Ammon's horn (tissue), 1 donor: Measurements from ENCODE around the gene FKBP1A.

Source experiments
- DNase-seq: peaks from one replicate; pipeline ENCODE4 v3.0.0-alpha.2; 2016; ENCODE audit warnings: low spot score

Gene FKBP1A

DNA sequence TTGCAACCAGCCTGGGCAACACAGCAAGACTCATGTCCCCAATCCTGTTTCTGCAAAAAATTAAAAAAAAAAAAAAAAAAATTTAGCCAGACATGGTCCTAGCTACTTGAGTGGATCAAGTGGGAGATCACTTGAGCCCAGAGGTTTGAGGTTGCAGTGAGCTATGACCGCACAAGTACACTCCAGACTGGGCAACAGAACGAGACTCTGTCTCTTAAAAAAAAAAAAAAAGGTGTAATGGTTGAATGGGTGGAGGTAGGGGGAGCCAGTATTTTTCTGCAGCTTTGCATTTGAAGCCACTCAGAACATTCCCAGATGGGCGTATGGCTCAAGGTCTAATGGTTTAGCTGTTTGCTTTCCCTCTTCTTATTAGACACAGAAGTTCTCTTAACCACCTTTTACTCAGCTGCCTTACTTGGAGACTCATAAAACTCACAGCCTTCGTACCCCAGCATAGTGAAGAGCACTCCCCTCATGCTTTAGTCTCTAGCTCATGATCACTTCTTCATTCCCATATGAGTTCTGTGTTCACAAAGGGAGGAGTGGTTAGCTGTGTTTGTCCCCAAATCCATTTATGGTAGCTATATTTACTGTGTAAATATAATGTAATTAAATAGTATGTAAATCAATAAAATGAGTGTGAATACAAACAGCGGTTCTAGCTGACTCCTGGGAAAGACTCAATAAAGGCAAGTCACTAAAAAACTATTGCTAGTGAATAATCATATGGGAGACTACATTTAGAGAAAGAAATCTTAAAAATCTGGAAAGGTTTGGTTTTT lies 9.0 kb downstream of the FKBP1A start:
- DNase-seq = no peak

DNA sequence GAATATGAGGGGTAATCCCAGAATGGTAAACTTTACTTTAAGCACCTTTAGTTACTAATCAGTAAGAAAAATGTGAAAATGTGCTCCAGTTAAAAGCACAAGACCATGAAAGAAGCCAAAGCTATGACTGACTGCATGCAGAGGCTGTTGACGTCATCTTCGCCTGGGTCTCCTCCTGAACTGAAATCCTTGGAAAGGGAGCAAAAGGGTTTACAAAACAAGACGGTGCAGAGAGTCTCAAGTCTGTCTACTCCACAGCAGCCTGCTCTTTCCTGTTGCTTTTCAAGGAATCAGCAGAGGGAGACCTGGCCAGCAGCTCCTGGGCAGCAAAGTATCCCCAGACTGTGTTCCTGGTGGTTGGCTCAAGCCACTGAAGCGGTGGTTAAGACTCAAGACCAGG lies 10.2 kb downstream of the FKBP1A start:
- no peak for DNase-seq

GRCh38 chr20:1381753-1382591 lies 10.9 kb downstream of the FKBP1A start:
- DNase-seq = no peak

- DNase-seq = no peak
These were observed 14.1 kb downstream of the FKBP1A start for GRCh38 chr20:1378735-1379125.

DNA sequence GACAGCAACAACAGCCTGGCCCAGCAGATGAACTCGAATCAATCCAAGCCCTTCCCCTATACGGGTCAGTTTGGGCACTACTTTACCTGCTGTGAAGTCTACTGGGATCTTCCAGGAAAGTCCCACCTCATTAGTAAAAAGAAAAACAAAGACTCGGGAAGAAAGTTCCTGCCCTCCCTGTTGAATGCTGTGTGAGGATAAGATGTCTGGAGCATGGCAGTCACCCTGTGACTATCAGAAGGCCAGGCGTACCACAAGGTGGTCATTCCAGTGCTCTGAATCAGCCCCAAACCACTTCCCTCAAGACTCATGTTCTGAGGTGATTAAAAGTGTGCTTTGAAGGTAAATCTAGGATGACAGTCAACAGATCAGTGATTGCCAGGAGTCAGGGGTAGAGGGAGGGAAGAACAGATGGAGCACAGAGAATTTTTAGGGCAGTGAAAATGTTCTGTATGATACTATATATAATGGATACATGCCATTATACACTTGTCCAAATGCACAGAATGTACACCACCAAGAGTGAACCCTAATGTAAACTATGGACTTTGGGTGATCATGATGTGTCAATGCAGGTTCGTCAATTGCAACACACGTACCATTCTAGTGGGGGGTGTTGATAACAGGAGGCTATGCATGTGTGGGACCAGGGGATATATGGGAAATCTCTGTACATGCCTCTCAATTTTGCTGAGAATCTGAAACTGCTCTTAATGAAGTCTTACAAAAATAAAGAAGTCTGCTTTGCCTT lies 14.7 kb downstream of the FKBP1A start:
- no peak for DNase-seq

DNA sequence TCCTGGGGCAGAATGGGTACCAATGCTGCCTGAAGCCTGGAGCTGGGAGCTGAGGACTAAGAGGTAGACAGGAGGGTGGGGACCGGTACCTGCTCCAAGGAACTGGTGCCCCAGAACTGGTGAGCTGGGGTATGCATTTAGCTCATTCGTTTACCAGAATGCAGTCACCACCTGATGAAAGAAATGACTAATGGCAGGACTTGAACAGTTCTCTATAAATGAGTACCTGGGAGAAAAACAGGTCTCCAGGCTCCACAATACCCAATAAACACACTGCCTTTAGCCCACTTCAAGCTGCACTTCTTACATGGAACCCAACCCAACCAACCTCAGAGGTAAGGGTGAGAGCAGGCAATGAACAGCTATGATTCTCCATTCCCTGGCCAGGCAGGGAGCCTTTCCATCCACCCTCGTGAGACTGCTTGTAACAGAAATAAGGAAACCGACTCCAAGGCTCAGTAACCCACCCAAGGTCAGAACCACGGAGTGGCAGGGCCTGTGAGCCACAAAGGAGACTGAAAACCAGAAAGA lies 15.4 kb downstream of the FKBP1A start:
- DNase-seq = no peak

DNA sequence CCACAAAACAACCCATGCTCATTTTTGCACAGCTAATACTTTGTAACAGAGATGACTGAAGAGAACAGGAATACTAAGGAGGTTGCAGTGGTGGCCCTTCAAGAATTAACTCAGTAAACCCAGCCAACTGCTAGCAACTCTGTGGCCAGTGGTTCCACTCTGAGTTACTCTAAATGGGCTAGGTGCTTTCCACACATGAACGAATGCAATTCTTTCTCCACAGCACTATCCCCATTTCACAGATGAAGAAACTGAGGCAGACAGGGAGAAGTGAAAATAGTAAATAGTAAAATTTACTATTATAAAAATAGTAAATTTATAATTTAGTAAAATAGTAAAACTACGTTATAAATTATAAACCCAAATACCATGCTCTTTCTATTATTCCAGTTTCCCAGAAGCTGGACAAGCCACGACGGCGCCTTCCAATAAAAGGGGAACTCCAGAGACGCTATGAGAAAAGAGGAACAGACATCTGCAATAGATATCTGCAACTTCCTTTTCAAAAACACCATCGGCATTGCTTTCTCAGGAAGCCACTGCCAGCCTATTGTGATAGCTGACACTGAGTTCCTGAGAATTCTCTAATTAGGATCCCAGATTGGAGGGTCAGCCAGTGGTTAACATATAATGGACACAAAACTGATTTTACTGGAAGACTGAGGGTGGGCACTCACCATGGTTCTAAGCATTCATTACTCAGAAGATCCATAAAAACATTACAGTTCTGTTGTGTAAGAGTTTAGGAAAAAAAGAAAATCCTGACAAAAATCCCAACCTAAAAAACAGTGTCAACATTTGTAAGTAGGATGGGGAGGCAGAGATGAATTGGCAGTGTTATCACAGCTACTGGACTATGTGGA lies 16.2 kb downstream of the FKBP1A start:
- peak; percentile 36 for DNase-seq

GRCh38 chr20:1376007-1376406 lies 16.8 kb downstream of the FKBP1A start:
- no peak for DNase-seq

GRCh38 chr20:1375515-1375914 lies 17.3 kb downstream of the FKBP1A start:
- DNase-seq = no peak

DNA sequence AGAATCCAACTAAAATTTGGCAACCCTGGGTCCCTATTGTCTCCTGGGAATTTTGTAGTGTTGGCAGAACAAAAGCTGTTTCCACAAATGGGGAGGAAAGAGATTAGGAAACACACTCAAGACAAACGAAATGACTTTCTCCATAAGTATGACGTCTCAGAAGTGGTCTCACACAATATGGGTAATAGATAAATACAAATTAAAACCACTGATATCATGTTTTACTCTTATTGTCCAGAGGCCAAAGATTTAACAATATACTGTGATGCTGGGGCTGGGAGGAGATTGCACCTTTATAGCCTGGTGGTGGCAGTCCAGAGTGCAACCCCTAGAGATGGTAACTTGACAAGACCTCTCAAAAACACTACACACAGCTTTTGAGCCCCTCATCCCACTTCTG lies 18.6 kb downstream of the FKBP1A start:
- no peak for DNase-seq

- DNase-seq = peak; percentile 95
These were observed 19.2 kb downstream of the FKBP1A start for GRCh38 chr20:1373614-1374013.

DNA sequence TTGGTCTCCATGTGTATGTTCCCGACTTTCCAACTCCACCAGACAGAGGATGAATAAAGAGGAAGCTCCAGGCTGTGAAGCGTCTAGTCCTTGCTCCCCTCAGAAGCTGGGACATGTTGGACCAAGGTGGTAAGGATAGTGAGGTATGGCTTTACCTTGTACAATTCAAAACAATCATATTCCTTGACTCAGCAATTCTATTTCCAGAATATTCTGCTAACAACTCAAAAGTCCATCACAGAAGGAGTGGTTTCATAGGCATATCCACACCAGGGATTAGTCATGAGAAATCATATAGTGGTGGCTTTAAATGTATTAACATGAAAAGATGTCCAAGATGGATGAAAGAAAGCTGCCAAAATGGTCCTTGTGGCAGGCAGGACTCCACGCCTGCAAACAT lies 19.8 kb downstream of the FKBP1A start:
- no peak for DNase-seq

DNA sequence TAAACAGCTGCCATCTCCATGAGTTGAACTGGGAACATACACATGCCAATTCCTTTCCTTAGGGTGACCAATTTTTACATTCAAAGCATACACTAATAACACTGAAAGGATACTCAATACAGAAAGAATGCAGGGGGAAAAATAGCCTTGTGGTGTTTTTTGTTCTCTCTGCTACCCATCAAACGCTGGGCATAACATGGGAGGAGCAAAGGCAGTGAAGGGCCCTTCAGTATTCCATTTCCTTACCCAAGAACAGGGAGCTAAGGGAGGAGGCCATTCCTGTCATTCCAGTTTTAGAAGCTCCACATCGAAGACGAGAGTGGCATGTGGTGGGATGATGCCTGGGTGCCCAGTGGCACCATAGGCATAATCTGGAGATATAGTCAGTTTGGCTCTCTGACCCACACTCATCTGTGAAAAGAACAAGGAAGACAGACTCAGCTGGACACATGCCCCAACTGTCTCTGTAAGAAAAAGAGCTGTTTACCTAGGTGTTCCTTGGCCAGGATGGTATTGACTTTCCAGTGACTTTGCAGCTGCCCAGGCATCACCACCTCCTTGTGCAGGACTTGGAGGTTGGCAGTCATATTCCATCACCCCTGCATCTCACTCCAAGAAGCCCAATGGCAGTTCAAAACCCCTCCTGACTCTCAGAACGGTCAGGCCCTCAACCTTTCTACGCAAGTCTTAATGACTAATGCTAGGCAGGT lies 20.9 kb downstream of the FKBP1A start:
- DNase-seq = no peak

GRCh38 chr20:1371202-1371782 lies 21.6 kb downstream of the FKBP1A start:
- no peak for DNase-seq

DNA sequence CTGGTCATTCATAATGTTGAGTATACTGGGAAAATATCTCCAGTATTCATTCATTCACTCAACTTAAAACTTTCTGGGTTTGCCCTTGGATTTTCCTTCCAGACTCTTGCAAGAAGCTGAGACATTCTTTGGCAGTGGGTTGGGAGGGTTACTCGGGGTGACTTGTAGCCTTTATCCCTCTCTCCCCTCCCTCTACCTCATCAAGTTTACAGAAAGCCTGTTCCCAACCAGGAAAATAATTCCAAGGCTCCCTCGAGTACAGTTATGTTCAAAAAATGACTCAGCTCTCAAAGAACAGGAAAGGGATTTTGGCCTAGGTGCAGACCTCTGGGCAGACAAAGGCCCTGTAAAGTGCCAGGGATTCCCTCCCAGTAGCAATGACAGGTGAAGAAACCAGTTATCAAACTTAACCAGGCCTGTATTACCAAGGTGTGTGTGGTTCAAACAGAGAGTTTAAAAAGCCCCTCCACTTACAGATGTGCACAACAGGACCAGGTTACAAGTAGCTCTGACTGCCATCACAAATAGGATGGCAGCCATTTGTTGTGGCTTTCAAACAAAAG lies 22.2 kb downstream of the FKBP1A start:
- no peak for DNase-seq

- DNase-seq = peak; percentile 52
These were observed 22.9 kb downstream of the FKBP1A start for GRCh38 chr20:1369970-1370369.

GRCh38 chr20:1368448-1369199 lies 24.2 kb downstream of the FKBP1A start:
- no peak for DNase-seq

DNA sequence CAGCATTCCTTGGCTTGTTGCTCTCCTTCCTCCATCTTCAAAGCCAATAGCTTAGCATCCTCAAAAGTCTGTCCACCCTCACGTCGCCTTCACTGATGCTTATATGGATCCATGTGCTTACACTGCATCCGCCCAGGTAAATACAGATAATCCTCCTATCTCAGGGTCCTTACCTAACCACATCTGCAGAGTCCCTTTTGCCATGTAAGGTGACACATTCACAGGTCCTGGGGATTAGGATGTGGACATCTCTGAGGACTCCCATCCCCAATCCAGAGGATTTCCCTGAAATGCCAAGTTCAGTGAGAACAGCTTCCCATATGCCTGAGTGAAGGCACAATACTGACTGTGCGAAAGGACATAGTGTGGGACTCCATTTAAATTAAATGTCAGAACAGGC lies 25.4 kb downstream of the FKBP1A start:
- no peak for DNase-seq

DNA sequence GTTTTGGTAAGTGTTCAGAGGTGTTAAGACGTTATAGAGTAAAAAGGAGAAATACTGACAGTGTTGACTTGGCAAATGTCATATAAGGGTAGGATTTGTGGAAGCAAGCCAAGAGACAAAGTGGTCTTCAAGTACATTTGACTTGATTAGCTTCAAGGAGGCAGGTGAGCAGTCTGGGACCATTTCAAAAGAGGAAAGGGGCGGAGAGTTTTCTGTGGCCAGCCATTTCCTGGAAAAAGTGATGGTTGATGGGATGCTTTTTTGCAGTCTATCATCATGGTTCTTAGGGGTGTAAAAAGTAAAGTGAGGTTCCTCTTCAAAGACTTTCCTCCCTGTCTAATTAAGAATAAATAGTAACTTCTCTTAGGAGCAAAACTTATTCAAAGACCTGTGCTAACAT lies 28.7 kb downstream of the FKBP1A start:
- DNase-seq = no peak
